GM12892 (cell line): Measurements from ENCODE around the gene ITPR1.

ENCODE experiments used
- POLR2A ChIP-seq: IDR thresholded peaks from 2 replicates; pipeline ENCODE4 v1.6.1; 2011; ENCODE audit warnings: low read depth, low read length, control low read depth
- POLR2AphosphoS5 ChIP-seq: IDR thresholded peaks from 2 replicates; pipeline ENCODE4 v1.6.1; 2011; ENCODE audit warnings: low read depth, low read length, control low read depth

DNA sequence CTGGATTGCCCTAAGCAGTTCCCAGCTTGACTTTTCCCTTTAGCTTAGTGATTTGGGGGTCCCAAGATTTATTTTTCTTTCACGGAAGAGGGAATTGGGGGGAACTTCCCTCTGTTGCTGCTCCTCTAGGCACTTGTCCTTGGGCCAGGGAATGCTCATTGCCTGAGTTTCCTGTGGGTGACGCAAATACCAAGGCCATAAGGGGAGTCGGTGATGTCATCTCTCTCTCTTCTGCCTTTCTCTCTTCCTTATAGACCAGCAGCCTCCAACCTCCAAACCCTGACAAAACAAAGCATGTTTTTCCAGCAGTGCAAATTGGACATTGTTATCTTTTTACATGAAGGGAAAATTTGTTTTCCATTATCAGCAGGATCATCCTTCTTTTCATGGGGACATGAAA is 120.2 kb downstream of the ITPR1 start:
- no peak for TF ChIP-seq POLR2A
- TF ChIP-seq POLR2AphosphoS5, result no peak
